ENCODE measurements around the gene P2RX1.

The P2RX1 gene

DNA sequence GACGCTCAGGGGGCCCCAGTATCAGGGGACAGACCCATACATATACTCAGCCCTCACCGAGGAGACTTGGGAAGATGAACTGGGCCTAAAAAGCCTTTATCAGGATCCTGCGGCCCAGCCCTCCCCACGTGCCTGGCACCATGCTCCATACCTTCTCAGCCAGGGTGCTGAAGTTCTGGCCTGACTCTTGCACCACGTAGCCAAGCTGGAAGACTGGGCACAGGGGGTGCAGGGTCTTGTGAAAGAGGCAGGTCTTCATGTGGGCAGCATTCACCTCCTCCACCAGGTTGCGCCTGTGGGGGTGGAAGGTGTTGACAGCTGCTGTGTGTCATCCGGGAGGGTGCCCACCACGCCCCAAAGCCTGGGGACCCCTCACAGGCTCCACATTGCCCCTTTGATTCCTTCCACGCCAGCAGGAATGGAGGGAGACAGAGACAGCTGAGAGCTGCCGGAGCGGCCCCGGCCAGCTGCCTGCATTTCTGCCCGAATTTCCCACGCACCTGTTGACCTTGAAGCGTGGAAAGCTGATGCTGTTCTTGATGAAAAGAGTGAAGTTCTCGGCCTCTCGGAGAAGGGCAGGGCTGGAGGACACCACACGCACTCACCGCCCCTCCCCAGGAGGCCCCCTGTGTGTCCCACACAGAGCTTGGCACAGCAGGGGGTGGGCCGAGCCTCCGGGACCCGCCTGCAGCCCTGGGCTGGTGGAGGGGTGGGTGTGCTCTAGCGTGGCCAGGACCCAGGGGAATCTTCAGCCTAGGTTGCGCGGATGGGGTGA, 13.0 kb downstream of the P2RX1 start:
- DNase-seq, result no peak

DNA sequence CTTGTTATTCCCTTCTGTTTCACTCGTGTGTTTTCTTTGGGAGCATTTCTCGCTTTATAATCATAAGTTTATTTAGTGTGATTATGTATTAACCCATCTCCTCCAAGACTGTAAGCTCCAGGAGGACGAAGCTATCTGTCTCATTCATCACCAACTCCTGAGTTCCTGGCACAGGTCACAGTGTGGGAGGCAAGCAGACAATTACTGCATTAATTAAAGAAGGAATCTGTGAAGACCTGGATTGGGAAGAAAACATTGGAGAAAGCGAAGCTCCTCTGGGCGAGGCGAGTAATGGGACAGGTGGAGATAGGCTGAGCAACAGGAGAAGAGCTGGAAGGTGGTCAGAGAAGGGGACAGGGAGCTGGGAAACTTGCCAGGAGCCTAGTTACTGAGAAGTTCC, 15.6 kb downstream of the P2RX1 start:
- DNase-seq, result no peak

DNA sequence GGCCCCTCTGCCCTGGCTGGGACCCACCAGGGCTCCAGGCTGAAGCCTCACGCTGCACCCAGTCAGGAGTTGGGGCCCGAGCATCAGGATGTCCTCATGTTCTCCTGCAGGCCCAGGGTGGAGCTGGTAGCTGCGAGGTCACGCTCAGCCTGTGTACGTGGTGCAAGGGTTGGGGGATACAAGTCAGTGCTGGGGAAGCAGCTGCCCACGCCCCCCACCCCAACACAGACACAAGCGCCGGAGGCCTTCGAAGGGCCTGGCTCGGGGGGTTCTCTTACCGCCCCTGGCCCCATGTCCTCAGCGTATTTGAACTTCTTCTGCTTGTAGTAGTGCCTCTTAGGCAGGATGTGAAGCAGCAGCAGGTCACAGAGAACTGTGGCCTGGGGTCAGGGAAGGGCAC, 18.5 kb downstream of the P2RX1 start:
- DNase-seq, result no peak

DNA sequence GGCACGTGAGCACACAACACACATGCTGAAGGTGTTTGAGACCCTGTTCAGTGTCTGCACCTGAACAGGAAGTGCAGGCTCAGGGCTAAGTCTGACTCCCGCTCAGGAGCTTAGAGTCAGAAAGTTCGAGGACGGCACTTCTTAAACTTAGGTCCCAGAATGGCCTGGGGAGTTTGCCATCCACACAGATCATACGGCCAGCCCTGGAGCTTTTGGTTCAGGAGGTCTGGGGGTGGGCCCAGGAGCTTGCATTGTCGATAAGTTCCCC, 19.4 kb downstream of the P2RX1 start:
- DNase-seq, result no peak

DNA sequence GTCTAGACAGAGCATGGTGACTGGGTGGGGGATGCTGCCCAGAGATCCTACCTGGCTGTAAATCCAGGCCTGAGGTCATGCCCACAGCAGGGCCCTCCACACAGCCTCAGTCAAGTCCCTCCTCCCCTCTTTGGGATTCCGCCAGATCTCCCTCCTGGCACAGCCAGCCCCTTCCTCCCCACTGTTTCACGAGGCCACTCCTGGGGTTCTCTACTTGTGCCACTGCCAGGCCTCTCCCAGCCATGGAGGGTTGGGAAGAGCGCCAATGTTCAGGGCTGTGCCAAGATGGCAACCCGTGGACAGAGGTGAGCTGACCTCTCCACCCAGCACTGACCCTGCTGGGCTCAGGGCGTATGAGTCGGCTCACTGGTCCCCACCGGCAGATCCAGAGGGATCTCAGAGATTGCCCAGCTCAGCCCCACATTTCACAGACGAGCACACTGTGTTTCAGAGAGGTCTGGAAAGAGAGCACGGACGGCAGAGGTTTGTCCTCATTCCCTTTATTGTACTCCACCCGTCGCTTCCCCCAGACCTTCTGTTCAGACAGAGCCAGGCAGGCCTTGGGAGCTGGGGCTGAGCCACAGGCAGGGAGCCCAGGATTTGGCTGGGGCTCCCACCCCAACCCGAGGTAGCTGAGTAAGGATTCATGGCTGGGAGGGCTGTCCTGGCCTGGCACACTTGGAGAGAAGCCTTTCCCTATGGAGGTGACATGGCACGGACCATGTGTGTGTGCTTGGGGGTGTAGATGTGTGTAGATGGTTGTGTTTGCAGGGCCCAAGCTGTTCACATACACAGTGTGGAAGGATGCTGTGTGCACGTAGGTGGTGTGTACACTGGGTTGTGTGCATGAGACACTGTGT, 19.9 kb downstream of the P2RX1 start:
- no peak for DNase-seq

DNA sequence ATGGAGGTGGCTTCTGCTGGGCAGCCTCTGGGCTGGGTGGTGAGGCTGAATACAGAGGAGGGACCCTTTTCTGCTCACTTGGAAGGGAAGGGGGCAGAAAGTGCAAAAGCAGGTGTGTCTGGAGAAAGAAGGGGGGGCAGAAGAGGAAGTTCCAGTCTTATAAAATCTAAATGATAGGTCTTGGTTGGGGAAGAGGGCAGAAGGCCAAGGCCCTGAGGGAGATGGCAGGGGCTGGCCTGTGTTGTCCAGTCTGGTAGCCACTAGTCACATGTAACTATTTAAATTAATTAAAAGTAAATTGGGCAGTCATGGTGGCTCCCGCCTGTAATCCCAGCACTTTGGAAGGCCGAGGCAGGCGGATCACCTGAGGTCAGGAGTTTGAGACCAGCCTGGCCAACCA, 20.9 kb downstream of the P2RX1 start:
- no peak for DNase-seq

DNA sequence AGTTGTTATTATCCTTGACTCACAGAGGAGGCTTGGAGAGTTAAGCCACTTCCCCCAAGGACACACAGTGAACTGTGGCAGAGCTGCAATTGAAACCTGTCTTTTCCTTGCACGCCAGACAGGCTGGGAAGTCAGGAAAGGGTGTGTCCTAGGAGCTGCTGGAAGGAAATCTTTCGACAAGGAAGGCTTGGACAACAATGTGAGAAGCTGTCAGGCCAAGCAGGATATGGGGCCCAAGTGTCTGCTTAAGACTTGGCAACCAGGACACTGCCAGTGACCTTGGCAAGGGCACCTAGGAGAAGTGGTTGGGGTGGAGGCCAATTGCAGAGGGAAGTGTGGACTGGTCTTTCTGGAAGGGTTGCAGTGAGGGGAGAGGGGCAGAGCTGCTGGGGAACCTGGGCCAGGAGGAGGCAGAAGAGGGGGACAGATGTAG, 21.3 kb downstream of the P2RX1 start:
- DNase-seq, result peak; percentile 15

DNA sequence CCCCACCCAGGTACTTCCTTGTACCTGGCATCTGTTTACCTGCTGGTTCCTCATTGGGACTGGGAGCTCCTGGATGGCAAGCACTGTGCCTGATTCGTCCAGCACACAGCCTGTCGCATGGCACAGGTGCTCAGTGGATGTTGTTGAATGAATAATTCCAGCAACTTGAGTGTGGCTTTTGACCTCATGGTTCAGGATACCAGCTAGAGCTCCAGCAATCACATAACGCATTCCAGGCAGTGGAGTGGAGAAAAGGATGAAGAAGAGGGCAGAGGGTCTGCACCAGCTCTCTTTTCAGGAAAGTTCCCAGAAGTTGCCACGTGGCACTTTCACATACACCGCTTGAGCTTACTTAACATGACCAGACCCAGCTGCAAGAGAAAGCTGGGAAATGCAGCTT, 22.1 kb downstream of the P2RX1 start:
- DNase-seq, result no peak

DNA sequence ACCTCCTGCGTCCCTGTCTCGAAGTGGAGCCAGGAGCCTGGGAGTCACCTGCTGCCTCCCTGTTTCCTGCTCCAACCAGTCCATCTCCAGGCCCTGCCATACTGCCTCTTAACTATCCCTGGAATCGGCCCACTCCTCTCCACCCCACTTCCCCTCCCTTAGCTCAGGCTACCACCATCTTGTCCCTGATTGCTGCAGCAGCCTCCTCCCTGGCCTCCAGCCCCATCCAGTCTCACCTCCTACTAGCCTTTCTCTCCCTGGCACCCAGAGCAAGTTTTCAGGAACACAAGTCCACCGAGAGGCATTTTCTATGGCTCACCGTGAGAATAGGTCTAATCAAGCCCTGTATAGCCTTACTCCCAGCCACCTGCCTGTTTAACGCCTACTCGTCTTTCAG, 22.5 kb downstream of the P2RX1 start:
- DNase-seq, result no peak

DNA sequence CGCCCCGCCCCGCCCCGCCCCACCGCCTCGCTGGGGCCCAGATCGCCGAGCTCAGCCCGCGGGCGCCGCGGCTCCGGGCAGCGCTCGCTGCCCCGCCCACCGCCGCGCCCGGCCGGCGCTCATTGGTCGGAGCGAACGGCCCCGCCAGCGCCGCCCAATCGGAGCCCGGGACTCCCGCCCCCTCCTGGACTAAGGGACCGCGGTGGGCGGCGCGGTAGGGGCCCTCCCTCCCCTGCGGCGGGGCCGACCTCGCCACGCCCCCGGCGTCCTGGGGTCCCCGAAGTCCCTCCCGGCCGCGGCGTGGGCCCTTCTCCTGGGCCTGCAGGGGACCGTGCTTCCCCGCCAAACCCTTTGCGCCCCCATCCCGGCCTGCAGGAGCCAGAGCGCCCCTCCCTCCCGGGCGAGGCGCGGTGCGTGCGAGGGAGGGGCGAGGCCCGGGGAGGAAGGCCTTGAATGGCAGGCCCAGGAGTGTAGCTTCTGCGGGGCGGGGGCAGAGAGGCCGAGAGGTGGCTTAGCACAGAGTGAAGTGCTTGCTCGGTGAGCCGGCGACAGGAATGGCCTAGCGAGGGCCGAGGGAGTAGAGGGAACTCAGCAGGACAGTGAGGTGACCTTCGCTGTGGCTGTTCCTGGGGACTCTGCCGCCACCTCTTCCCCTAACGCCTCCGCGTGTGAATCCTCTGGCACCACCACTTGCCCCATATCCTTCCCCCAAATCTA, 23.1 kb downstream of the P2RX1 start, which contains the start of gene CAMKK1:
Gene CAMKK1 (minus strand): TSS at position 51 of the 717 bp plus-strand sequence. CDS start 7,366 bp downstream, outside the sequence.
- DNase-seq, result peak; percentile 50

DNA sequence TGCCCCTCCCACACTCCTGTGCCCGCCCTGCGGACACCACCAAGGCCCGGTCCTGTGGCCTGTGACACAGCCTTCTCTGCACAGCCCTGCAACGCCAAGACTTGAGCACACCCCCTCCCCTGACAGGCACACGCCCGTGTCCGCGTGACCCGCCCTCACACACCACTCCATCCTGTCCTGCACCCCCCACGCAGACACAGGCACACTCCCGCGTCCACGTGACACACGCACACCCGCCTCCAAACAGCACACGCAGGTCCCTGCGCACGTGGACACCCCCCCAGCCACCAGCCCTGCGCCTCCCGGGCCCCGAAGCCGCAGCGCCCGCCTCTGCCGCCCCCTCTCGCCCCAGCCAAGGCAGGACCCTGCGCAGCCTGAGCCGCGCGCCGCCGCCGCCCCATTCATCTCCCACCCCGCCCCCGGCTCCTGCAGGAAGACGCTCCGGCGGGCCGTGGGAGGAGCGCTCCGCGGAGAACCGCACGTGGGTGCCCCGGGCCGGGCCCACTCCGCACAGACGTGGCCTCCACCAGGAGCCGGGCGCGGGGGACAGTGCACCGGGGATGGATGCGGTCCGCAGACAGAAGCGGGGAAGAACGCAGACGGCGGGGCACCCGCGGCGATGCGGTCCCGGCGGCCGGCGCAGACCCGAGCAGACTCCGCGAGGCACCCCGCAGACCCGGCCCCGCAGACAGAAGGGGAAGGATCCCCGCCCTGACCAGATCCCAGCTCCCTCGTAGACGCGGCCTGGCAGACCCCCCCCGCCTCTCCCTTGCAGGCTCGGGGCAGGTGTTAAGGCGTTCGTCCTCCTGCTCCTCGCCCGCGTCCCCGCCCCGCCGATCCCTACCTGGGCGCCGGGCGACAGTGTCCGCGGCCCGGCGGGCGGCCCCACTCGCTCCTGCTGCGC, 23.9 kb downstream of the P2RX1 start:
- peak; percentile 27 for DNase-seq

DNA sequence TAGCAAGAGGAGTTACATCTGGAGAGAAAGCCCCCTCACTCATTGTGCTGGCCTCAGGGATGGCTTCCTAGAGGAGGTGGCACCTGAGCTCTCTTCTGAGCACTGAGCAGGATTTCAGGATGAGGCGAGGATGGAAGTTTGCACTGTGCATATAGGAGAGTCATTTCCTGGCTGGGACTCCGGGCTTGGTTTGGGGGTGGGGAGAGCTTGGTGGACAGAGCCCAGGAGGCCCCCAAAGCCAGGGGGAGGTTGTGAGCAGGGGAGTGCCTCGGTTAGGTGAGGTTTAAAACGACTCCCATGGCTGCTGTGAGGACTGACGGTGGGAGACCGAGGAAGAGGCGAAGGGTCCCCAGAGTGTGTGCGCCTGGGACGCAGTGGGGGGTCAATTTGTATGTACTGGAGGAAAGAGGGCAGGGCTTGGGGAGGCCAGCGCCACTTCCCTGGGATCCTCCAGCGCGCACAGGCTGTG, 24.6 kb downstream of the P2RX1 start:
- DNase-seq, result no peak

DNA sequence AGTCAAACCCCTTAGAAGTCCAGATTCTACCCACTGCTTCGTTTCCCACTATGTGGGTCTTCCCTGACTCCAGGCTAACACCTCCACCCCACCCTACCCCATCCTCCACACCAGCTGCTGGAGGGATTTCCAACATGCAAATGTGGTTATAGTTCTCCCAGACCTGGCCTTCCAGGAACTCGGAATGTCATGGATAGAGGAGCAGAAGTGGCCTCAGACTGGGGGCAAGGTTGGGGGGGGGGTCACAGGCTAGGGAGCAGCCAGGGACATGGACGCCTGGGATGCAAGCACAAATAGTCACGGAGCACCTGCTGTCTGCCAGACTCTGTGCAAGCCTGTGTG, 25.4 kb downstream of the P2RX1 start:
- DNase-seq, result no peak

DNA sequence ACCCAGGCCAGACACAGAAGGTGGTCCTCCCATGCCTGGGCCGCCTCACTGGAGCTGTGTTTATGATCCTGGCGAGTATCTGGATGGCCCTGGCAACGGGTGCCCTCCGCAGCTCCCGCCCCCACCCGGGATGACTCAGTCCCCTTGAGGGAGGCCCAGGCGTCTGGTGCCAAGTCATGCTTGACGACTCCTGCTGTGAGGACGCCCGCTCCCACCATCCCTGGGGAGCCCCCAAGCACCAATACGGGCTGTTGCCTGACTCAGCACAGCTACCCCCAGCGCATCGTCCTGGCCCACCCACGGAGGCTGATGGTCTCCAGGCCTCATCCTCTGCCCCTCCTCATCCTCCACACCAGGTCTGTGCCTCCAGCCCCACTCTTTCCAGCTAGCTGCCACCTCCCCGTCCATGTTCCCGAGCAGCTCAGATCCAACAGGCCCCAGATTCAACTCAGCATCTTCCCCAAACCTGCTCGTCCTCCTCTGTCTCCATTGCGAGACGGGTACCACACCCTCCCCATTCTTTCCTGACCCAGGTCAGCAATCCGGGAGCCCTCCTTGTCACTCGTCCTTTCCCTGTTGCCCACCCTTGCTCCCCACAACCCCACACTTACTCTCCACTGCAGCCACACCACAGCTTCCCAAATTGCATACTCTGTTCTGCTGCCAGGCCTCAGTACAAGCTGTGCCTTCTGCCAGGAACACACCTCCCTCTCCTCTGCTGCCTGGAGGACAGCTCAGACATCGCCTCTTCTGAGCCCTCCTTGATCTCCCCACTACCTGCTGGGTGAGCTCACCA, 26.0 kb downstream of the P2RX1 start:
- DNase-seq, result peak; percentile 90

DNA sequence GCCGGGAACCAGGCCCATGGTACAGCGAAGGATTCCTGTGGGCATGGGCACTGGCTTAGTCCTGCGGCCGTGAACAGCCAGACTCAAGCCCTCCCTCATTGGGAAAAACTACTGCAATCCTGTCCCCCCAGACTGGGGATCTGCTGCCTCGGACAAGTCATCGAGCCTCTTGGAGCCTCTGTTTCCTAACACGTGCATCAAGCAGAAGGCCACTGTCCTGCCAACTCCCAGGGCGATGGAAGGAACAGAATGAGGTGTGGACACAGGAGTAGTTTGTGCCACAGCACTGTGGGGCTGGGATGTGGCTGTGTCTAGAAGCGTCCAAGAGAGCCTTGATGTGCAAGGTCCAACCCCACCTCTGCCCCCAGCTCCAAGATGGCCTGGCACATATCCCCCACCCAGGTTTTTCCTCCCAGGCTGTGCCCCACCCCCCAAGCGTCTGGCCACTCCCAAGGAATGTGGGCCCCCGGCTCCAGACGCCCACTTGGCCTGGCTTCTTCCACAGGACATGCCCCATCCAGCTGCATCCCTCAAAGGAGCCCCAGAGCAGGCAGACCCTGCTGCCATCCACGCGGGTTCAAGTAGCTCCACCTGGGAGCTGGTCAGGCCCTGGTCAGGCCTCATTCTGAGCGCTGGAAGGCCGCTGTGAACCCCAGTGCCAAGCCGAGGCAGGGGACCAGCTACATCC, 26.8 kb downstream of the P2RX1 start:
- no peak for DNase-seq

DNA sequence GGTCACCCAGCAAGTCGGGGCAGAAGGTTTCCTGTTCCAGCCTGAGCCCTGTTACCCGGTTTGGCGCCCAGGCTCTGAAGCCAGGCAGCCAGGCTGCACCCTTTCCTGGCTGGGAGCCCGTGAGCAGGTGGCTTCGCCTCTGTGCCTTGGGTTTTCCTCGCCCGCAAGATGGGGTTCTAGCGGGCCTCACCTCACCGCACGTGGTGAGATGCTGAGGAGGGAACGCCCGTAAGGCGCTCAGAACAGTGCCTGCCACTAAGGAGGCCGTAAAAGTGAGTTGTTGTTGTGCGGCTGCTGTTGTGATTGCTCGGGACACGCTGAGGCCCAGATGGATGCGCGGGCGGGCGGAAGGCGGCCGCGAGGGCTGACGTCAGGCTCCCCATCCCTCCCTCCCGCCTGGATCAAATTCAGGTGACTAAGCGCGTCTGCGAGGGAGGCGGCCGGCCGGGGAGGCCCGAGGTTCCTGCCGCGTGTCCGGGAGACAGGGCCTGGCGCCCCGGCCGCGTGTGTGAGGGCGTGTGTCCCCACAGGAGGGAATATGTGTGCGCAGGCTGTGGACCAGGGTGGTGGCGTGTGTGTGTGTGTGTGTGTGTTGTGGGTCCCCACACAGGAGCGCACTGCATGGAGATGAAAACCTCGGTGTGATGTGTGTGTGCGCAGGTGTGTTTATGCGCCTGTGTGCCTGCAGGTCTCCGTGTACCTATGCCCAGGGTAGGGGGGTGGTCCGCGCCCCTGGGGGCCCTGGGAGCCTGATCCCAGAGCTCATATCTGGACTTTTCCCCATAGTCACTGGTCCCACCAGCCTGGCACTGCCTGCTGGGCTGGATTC, 27.7 kb downstream of the P2RX1 start:
- DNase-seq, result peak; percentile 81

DNA sequence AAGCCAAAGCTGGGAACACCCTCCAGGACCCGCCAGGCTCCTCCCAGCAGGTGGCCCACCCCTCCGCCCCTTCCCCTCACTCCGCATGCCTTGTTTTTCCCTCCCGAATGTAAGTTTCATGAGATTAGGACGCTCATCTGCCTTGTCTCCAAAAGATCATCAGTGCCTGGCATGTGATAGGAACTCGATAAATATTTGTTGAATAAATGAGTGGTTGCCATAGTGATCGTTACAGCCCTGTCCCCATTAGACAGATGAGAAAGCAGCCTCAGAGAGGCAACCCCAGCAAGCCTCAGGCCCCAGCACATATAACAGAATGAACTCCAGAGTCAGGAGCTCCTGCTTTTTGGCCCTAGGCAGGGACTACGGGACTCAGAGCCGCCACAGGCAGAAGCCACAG, 28.5 kb downstream of the P2RX1 start:
- no peak for DNase-seq

DNA sequence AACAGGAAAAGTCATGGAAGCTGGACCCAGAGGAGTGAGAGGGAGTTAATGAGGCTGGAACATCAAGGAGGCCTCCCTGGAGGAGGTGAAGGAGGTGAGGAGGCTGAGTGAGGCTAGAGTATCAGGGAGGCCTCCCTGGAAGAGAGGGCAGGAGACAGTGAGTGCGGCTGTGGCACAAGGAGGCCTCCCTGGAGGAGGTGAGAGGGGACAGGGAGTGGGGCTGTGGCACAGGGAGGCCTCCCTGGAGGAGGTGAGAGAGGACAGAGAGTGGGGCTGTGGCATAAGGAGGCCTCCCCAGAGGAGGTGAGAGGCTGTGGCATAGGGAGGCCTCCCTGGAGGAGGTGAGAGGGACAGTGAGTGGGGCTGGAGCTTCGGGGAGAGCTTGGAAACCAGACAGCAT, 28.9 kb downstream of the P2RX1 start:
- no peak for DNase-seq

DNA sequence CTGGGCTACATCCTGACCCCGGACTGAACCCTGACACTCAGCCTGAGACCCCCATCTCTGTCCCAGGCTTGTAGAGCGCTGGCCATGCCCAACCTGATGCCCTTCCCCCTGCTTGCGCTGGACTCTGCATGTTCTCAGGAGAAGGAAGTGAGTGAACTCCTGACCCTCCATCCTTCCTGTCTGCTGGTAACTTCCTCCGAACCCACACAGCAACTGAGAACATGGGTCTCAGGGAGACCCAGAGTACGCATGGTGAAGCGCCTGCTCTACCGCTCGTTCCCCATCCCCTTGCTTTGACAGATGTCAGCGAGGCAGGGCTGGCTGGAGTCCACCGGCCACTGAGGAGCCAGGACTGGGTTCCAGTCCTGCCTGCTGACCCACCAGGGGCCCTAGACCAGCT, 29.5 kb downstream of the P2RX1 start:
- DNase-seq, result no peak

DNA sequence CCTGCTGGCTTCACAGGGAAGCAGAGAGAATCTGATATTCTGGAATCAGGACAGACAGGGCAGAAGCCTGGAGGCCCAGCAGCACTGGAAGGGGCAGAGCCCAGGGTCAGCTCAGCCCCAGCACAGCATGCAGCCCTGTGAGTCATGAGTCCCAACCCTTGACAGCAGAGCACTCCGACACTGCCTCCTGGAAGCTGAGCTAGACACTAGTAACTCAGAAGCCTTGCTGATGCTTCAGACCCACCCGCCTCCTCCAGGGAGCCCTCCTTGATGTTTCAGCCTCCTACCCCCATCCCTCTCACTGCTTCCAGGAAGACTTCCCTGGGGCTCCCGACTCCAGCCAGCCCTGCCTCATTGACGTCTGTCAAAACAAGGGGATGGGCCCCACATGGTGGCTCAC, 30.3 kb downstream of the P2RX1 start:
- DNase-seq, result no peak

All from amniotic stem cell (primary cell).